ENCODE results near the gene DNAAF3.
"Not testable (repeated sequence)": the region's sequence is repeated elsewhere in the genome, so short reads cannot be mapped to it uniquely, and the experiment has no call there.

Gene DNAAF3

DNA sequence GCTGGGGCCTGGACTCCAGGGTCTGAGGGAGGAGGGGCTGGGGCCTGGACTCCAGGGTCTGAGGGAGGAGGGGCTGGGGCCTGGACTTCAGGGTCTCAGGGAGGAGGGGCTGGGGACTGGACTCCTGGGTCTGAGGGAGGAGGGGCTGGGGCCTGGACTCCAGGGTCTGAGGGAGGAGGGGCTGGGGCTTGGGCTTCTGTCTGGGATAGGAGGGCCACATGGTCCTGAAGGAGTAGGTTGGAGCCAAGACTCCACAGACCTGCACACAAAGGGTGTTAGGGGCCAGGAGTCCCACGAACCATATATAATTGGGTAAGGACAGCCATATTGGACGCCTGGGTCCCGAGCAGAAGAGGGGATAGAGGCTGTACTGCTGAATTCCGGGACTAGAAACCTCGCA is 10.6 kb downstream of the DNAAF3 start:
- H3K36me3 Mint-ChIP-seq (ENCODE audit: insufficient read depth); ATAC-seq (replicated peaks); H3K27ac Mint-ChIP-seq; H3K4me3 Mint-ChIP-seq; DNase-seq: not testable (repeated sequence)
- Mint-ChIP-seq H3K9me3 (peaks cover 6 to 11% of the 10 kb centered on the region in 2 donors), H3K27me3 (peaks cover 31 to 57% of the 10 kb centered on the region in 2 donors), H3K4me1 (ENCODE audit: low read depth in 2 of 2) (peaks cover 25% of the 10 kb centered on the region in 2 donors)

DNA sequence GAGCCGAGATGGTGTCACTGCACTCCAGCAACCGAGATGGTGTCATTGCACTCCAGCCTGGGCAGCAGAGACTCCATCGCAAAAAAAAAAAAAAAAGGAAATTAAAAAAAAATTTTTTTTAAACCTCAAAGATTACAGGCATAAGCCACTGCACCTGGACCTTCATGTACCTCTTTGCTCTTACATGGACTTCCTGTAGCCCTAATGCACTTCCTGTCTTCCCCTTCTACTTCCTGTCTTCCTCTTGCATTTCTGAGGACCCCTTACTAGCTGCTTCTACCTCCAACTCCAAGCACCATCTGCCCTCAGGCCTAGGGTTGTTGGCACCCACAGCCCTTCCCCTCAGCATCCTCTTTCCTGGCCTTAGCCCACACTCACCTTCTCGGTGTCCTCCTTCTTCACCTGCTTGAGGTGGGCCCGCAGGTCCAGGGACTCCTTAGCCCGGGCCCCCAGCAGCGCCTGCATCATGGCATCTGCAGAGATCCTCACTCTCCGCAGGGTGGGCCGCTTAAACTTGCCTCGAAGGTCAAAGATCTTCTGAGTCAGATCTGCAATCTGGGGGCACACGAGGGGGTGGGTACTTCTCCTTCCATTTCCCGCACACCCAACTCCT is 12.7 kb downstream of the DNAAF3 start:
- H3K4me3 Mint-ChIP-seq: no peak overlapping the region
- ATAC-seq (replicated peaks) (no peak), DNase-seq (no peak)
- H3K9me3 Mint-ChIP-seq: peaks cover 5 to 11% of the 10 kb centered on the region in 2 donors
- peaks cover 29 to 52% of the 10 kb centered on the region in 2 donors for H3K27me3 Mint-ChIP-seq
- H3K27ac Mint-ChIP-seq: no peak overlapping the region
- peaks cover 18 to 19% of the 10 kb centered on the region in 2 donors for H3K4me1 Mint-ChIP-seq (ENCODE audit: low read depth in 2 of 2)
- H3K36me3 Mint-ChIP-seq (ENCODE audit: insufficient read depth): peaks cover 3% of the 10 kb centered on the region

GRCh38 chr19:55152017-55152416 is 14.4 kb downstream of the DNAAF3 start:
- ATAC-seq (replicated peaks) (no peak), DNase-seq (no peak)
- Mint-ChIP-seq H3K36me3 (ENCODE audit: insufficient read depth) (peaks cover under 1% of the 10 kb centered on the region), H3K4me1 (ENCODE audit: low read depth in 2 of 2) (peaks cover 18 to 19% of the 10 kb centered on the region in 2 donors), H3K27ac (peak overlapping the region; percentile 60 to 94), H3K27me3 (peaks cover 27 to 52% of the 10 kb centered on the region in 2 donors), H3K4me3 (no peak overlapping the region), H3K9me3 (peaks cover 5 to 11% of the 10 kb centered on the region in 2 donors)

GRCh38 chr19:55149078-55150003 is 17.1 kb downstream of the DNAAF3 start, which contains the start of gene TNNT1:
TSS of gene TNNT1 (minus strand) at chr19:55149206. CDS start at chr19:55147157, 2,049 bp downstream.
- H3K4me1 Mint-ChIP-seq (ENCODE audit: low read depth in 2 of 2): peaks cover 19 to 24% of the 10 kb centered on the region in 2 donors
- no peak within 1 kb of the TSS for H3K4me3 Mint-ChIP-seq
- H3K9me3 Mint-ChIP-seq: peaks cover 5 to 11% of the 10 kb centered on the region in 2 donors
- peaks cover 44 to 62% of the 10 kb centered on the region in 2 donors for H3K27me3 Mint-ChIP-seq
- no peak within 1 kb of the TSS for H3K27ac Mint-ChIP-seq
- ATAC-seq (replicated peaks) (no peak), DNase-seq (no peak)
- H3K36me3 Mint-ChIP-seq (ENCODE audit: insufficient read depth): peaks cover under 1% of the 10 kb centered on the region

DNA sequence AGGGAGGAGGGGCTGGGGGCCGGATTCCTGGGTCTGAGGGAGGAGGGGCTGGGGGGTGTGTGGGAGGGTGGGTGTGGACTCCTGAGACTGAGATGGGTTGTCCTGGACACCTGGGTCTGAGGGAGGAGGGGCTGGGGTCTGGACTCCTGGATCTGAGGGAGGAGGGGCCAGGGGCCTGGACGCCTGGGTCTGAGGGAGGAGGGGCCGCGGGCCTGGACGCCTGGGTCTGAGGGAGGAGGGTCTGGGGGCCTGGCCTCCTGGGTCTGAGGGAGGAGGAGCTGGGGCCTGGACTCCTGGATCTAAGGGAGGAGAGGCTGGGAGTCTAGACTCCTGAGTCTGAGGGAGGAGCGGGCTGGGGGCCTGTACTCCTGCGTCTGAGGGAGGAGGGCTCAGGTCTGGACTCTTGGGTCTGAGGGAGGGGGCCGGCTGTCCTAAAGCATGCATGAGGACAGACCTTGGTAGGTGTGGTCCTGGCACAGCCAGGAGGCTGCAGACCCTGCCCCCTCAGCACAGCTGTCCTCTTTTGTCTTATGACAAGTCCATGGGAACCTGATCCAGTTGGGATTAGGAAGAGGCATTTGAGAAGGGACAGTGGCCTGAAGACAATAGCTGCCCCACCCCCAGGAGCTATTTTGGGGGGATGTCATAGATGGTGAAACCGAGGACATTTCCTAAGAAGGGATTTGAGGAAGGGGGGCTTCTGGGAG is 18.7 kb downstream of the DNAAF3 start:
- Mint-ChIP-seq H3K9me3 (peaks cover 5 to 11% of the 10 kb centered on the region in 2 donors), H3K27me3 (peaks cover 56 to 76% of the 10 kb centered on the region in 2 donors), H3K27ac (no peak overlapping the region), H3K4me3 (no peak overlapping the region), H3K36me3 (ENCODE audit: insufficient read depth) (peaks cover 2% of the 10 kb centered on the region), H3K4me1 (ENCODE audit: low read depth in 2 of 2) (peaks cover 12 to 16% of the 10 kb centered on the region in 2 donors)
- DNase-seq (no peak), ATAC-seq (replicated peaks) (no peak)

- peaks cover under 1 to 5% of the 10 kb centered on the region in 2 donors for H3K9me3 Mint-ChIP-seq
- H3K36me3 Mint-ChIP-seq (ENCODE audit: insufficient read depth): peaks cover 2% of the 10 kb centered on the region
- H3K4me1 Mint-ChIP-seq (ENCODE audit: low read depth in 2 of 2): peaks cover 8 to 11% of the 10 kb centered on the region in 2 donors
- H3K27me3 Mint-ChIP-seq: peaks cover 56 to 80% of the 10 kb centered on the region in 2 donors
- no peak for DNase-seq
- H3K4me3 Mint-ChIP-seq: no peak overlapping the region
- H3K27ac Mint-ChIP-seq: no peak overlapping the region
- no peak for ATAC-seq (replicated peaks)
Measured at GRCh38 chr19:55146705-55147273, 19.6 kb downstream of the DNAAF3 start.

DNA sequence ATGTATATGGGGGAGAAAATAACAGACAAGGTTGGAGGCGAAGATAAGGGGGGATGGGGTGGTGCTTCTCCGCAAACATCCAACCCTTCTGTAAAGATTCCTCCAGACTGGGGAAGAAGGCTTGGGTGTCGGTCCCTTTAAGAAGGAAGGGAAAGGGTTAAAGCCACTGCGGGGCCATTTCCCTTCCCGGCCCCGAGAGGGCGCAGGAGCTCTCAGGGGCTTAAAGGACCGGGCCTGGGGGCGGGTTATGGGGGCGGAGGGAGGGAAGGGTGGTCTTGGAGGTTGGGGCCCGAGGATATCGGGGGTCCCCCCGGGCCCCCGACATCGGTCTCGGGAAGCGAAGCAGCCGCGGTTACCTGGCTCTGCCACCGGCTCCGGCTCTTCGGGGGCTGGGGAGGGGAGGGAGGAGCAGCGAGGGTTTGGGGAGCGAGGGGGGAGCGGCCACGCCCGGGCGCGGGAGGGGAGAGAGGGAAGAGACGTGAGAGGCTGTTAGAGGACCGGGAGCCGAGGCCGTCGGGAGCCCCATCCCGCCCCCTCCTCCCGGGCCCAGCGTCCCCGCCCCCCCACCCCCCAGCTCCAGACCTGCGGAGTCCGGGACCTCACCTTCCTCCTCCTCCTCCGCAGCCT is 20.2 kb downstream of the DNAAF3 start:
- Mint-ChIP-seq H3K4me3 (peak overlapping the region in 1 of 2 donors; percentile 18), H3K4me1 (ENCODE audit: low read depth in 2 of 2) (peaks cover 6 to 10% of the 10 kb centered on the region in 2 donors), H3K9me3 (no peaks in the 10 kb centered on the region), H3K36me3 (ENCODE audit: insufficient read depth) (peaks cover 2% of the 10 kb centered on the region), H3K27me3 (peaks cover 58 to 86% of the 10 kb centered on the region in 2 donors), H3K27ac (no peak overlapping the region)
- no peak for ATAC-seq (replicated peaks)
- DNase-seq: no peak

DNA sequence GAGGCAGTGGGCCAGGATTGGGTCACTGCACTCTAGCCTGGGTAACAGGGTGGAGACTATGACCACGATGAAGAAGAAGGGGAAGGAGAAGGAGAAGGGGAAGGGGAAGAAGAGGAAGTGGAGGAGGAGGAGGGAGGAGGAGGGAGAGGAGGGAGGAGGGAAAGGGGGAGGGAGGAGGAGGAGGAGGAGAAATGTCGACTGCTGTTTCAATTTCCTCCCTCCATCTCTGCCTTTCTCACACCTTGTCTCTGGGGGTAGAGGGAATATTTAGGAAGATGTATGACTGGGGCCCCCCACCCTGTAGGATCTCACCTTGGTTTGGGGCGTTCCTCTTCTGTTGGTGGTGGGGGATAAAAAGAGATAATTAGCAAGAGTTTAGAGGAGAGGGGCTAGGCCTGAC is 21.2 kb downstream of the DNAAF3 start:
- DNase-seq (no peak), ATAC-seq (replicated peaks) (no peak)
- Mint-ChIP-seq H3K27me3 (peaks cover 64 to 95% of the 10 kb centered on the region in 2 donors), H3K4me1 (ENCODE audit: low read depth in 2 of 2) (peaks cover 8 to 10% of the 10 kb centered on the region in 2 donors), H3K4me3 (no peak overlapping the region), H3K36me3 (ENCODE audit: insufficient read depth) (peaks cover 2% of the 10 kb centered on the region), H3K27ac (no peak overlapping the region), H3K9me3 (no peaks in the 10 kb centered on the region)

DNA sequence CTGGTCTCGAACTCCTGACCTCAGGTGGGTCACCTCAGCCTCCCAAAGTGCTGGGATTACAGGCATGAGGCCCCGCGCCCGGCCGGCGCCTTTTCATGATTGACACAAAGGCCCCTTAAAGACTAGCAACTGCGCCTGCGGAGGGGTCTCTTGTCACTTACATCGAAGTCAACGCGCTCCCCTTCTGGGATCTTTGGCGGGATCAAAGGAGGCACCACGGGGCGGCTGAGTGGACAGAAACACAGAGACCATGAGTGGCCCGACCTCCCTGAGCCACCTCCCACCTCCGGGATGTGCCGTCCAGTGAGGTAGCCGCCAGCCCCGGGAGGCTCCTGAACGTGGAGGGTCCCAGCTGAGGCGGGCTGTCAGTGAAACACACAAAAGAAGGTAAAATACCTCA is 24.7 kb downstream of the DNAAF3 start:
- Mint-ChIP-seq H3K9me3 (no peaks in the 10 kb centered on the region), H3K4me1 (ENCODE audit: low read depth in 2 of 2) (peaks cover 6 to 10% of the 10 kb centered on the region in 2 donors), H3K36me3 (ENCODE audit: insufficient read depth) (peaks cover 2% of the 10 kb centered on the region), H3K4me3 (no peak overlapping the region), H3K27ac (no peak overlapping the region), H3K27me3 (peaks cover 49 to 90% of the 10 kb centered on the region in 2 donors)
- DNase-seq: no peak
- no peak for ATAC-seq (replicated peaks)

DNA sequence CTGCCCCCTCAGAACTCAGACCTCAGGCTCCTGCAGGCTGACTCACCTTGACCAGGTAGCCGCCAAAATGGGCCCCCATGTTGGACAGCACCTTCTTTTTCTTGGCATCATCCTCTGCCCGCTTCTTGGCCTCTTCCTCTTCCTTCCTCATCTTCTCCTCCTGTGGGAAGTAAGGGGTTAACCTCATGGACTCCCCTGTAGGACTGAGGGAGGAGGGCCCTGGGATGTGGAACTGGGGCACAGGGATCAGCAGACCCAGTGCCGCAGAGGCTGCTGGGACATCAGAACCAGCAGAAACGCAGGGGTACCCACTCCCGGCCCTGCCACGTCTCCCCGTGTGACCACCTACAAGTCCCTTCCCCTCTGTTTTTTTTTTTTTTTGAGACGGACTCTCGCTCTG is 28.5 kb downstream of the DNAAF3 start:
- no peak overlapping the region for H3K4me3 Mint-ChIP-seq
- peak overlapping the region in 1 of 2 donors; percentile 51 for H3K27ac Mint-ChIP-seq
- H3K27me3 Mint-ChIP-seq: peaks cover 31 to 72% of the 10 kb centered on the region in 2 donors
- H3K9me3 Mint-ChIP-seq: no peaks in the 10 kb centered on the region
- H3K36me3 Mint-ChIP-seq (ENCODE audit: insufficient read depth): peaks cover 3% of the 10 kb centered on the region
- DNase-seq (no peak), ATAC-seq (replicated peaks) (no peak)
- H3K4me1 Mint-ChIP-seq (ENCODE audit: low read depth in 2 of 2): peaks cover 0 to 2% of the 10 kb centered on the region in 2 donors

DNA sequence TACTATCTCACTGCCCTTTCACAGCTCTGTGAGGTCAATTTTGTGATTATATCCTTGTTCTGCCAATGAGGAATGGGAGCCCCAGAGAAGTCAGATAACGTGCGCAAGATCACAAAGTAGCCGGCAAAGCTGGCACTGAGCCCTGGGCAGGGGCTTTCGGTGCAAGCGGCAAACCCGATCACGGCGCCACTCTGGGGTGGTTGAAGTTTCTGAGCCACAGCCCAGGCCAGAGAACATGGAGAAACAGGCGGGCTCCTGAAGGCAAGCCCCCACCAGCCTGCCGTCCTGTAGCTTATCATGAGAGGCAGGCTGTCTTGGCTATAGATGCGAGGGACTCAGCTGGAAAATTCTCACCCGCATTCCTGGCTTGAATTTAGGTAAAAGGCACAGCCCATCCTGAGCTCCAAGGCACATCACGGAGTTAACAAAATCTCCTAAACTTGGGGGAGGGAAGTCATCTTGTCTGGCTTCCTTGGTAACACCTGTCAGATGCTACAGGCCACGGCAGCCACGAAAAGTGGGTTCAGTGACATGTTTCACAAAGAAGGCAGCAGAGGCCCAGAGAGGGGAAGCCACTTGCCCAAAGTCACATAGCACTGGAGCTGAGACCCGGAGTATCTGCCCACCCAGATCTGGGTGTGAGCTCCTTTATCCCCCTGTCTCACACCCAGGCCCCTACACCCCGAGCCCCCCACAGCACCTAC is 29.9 kb downstream of the DNAAF3 start:
- no peak overlapping the region for H3K4me3 Mint-ChIP-seq
- H3K27ac Mint-ChIP-seq: no peak overlapping the region
- ATAC-seq (replicated peaks) (no peak), DNase-seq (no peak)
- H3K36me3 Mint-ChIP-seq (ENCODE audit: insufficient read depth): peaks cover 3% of the 10 kb centered on the region
- H3K4me1 Mint-ChIP-seq (ENCODE audit: low read depth in 2 of 2): peaks cover 0 to 2% of the 10 kb centered on the region in 2 donors
- peaks cover 37 to 72% of the 10 kb centered on the region in 2 donors for H3K27me3 Mint-ChIP-seq
- H3K9me3 Mint-ChIP-seq: no peaks in the 10 kb centered on the region

DNA sequence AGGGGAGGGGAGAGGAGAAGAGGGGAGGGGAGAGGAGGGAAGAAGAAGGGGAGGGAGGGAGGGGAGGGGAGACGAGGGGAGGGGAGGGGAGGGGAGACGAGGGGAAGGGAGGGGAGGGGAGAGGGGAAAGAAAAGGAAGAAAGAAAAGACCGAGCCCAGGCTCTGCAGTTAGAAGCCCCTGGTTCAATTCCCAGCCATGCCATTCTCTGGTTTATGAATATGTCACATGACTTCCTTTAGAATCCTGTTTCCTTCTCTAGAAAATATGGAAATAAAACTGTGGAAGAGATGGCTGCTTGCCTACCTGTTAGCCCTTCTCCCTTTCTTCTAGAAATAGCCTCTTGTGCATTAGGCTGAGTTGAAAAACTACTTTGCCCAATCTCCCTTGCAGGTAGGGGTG is 31.7 kb downstream of the DNAAF3 start:
- no peak overlapping the region for H3K27ac Mint-ChIP-seq
- H3K27me3 Mint-ChIP-seq: peaks cover 43 to 77% of the 10 kb centered on the region in 2 donors
- peaks cover 3% of the 10 kb centered on the region for H3K36me3 Mint-ChIP-seq (ENCODE audit: insufficient read depth)
- ATAC-seq (replicated peaks) (no peak), DNase-seq (no peak)
- no peaks in the 10 kb centered on the region for H3K4me1 Mint-ChIP-seq (ENCODE audit: low read depth in 2 of 2)
- no peaks in the 10 kb centered on the region for H3K9me3 Mint-ChIP-seq
- no peak overlapping the region for H3K4me3 Mint-ChIP-seq

Data from effector memory CD8-positive, alpha-beta T cell (primary cell).